Mesenchymal stem cell (in vitro differentiated cells and primary cell): ENCODE measurements around the gene CNPPD1.

ENCODE experiments used
- DNase-seq: peaks from one replicate; pipeline ENCODE4 v3.0.0-alpha.2; 2013
- H2AFZ ChIP-seq: one replicate; pipeline ENCODE4 v1.6.1; 2013; ENCODE audit warnings: low read depth, mild to moderate bottlenecking, control low read depth, inconsistent platforms, low read length, moderate library complexity
- H2AK5ac ChIP-seq: 2 replicates; pipeline ENCODE4 v1.6.1; 2013; ENCODE audit warnings: low read length, moderate library complexity, mild to moderate bottlenecking, inconsistent platforms; ENCODE audit not compliant: severe bottlenecking
- H2BK120ac ChIP-seq: one replicate; pipeline ENCODE4 v1.6.1; 2013; ENCODE audit warnings: low read depth, mild to moderate bottlenecking, inconsistent platforms, low read length, moderate library complexity
- H2BK12ac ChIP-seq, 2 experiments: one replicate each; pipeline ENCODE4 v1.6.1; 2013; ENCODE audit warnings: inconsistent platforms in 2 of 2, low read length in 2 of 2, mild to moderate bottlenecking in 2 of 2, moderate library complexity in 2 of 2, control low read depth in 1 of 2
- H2BK15ac ChIP-seq: one replicate; pipeline ENCODE4 v1.6.1; 2013; ENCODE audit warnings: mild to moderate bottlenecking, low read depth, inconsistent platforms; ENCODE audit not compliant: poor library complexity, severe bottlenecking
- H2BK5ac ChIP-seq: 2 replicates; pipeline ENCODE4 v1.6.1; 2013; ENCODE audit warnings: low read depth, mild to moderate bottlenecking, low read length, control low read depth, inconsistent platforms; ENCODE audit not compliant: poor library complexity, severe bottlenecking
- H3K14ac ChIP-seq, 2 experiments: one replicate each; pipeline ENCODE4 v1.6.1; 2013; ENCODE audit warnings: inconsistent platforms in 2 of 2, low read length in 2 of 2, control low read depth in 1 of 2, mild to moderate bottlenecking in 1 of 2, moderate library complexity in 1 of 2
- H3K18ac ChIP-seq, 2 experiments: one replicate each; pipeline ENCODE4 v1.6.1; 2013; ENCODE audit warnings: inconsistent platforms in 2 of 2, low read length in 2 of 2, control low read depth in 1 of 2, low read depth in 1 of 2, mild to moderate bottlenecking in 1 of 2
- H3K23ac ChIP-seq, 2 experiments: one replicate each; pipeline ENCODE4 v1.6.1; 2013; ENCODE audit warnings: inconsistent platforms in 2 of 2, low read length in 2 of 2, mild to moderate bottlenecking in 2 of 2, moderate library complexity in 2 of 2, control low read depth in 1 of 2
- H3K27ac ChIP-seq: 2 replicates; pipeline ENCODE4 v1.5.1; 2013; ENCODE audit warnings: mild to moderate bottlenecking, moderate library complexity, low read length, control low read depth, inconsistent platforms; ENCODE audit not compliant: poor library complexity, severe bottlenecking
- H3K27me3 ChIP-seq, 2 experiments: 2 replicates each; pipeline versions ENCODE4 v1.6.1 to v1.7.0; 2013; ENCODE audit warnings: low read length in 2 of 2, mild to moderate bottlenecking in 2 of 2, moderate library complexity in 2 of 2, control low read depth in 1 of 2, inconsistent platforms in 1 of 2; ENCODE audit not compliant: control insufficient read depth in 1 of 2, insufficient read depth in 1 of 2
- H3K36me3 ChIP-seq, 2 experiments: 2 replicates each; pipeline versions ENCODE4 v1.6.1 to v1.7.0; 2013; ENCODE audit warnings: low read length in 2 of 2, control low read depth in 1 of 2, inconsistent platforms in 1 of 2, low read depth in 1 of 2, mild to moderate bottlenecking in 1 of 2; ENCODE audit not compliant: insufficient read depth in 2 of 2, control insufficient read depth in 1 of 2
- H3K4ac ChIP-seq, 2 experiments: one replicate each; pipeline ENCODE4 v1.6.1; 2013; ENCODE audit warnings: inconsistent platforms in 2 of 2, low read length in 2 of 2, mild to moderate bottlenecking in 2 of 2, moderate library complexity in 2 of 2, control low read depth in 1 of 2, low read depth in 1 of 2
- H3K4me1 ChIP-seq: 2 replicates; pipeline ENCODE4 v1.6.1; 2013; ENCODE audit warnings: low read depth, low read length, control low read depth; ENCODE audit not compliant: control insufficient read depth, insufficient read depth
- H3K4me2 ChIP-seq: 2 replicates; pipeline ENCODE4 v1.6.1; 2013; ENCODE audit warnings: low read length, mild to moderate bottlenecking, inconsistent platforms; ENCODE audit not compliant: poor library complexity, severe bottlenecking
- H3K4me3 ChIP-seq, 2 experiments: 2 replicates each; pipeline versions ENCODE4 v1.5.1 to v1.7.0; 2013; ENCODE audit warnings: low read length in 2 of 2, mild to moderate bottlenecking in 2 of 2, control low read depth in 1 of 2, low read depth in 1 of 2; ENCODE audit not compliant: insufficient read depth in 1 of 2
- H3K79me1 ChIP-seq: replicated peaks from 2 replicates; pipeline ENCODE4 v1.6.1; 2013; ENCODE audit warnings: mild to moderate bottlenecking, control low read depth, low read length, inconsistent platforms; ENCODE audit not compliant: poor library complexity, severe bottlenecking
- H3K9ac ChIP-seq: 2 replicates; pipeline ENCODE4 v1.7.0; 2013; ENCODE audit warnings: mild to moderate bottlenecking, low read length, moderate library complexity
- H3K9me3 ChIP-seq: 2 replicates; pipeline ENCODE4 v1.7.0; 2013; ENCODE audit warnings: mild to moderate bottlenecking, low read length; ENCODE audit not compliant: control insufficient read depth
- H4K8ac ChIP-seq: one replicate; pipeline ENCODE4 v1.6.1; 2013; ENCODE audit warnings: inconsistent platforms, mild to moderate bottlenecking, low read length, moderate library complexity
- H4K91ac ChIP-seq: one replicate; pipeline ENCODE4 v1.6.1; 2013; ENCODE audit warnings: mild to moderate bottlenecking, low read length, inconsistent platforms
- WGBS: methylation state at CpG from one replicate; pipeline ENCODE4 v1.1.7; 2013; ENCODE audit warnings: mixed read lengths; 5-methylcytosine and 5-hydroxymethylcytosine counted together

The CNPPD1 gene

GRCh38 chr2:219210196-219210885 lies 33.6 kb upstream of the CNPPD1 start:
- no peaks in the 10 kb centered on the region for H3K27me3 ChIP-seq
- no peak overlapping the region for H3K4me3 ChIP-seq
- H2BK120ac ChIP-seq, result no peak overlapping the region
- no peak overlapping the region for H3K9ac ChIP-seq
- H3K4me2 ChIP-seq, result no peak overlapping the region
- H2AK5ac ChIP-seq, result no peak overlapping the region
- DNase-seq, result no peak
- no peak overlapping the region for H3K14ac ChIP-seq
- H3K23ac ChIP-seq, result no peak overlapping the region
- peaks cover 15% of the 10 kb centered on the region for H3K79me1 ChIP-seq
- no peaks in the 10 kb centered on the region for H3K9me3 ChIP-seq
- no peak overlapping the region for H2BK15ac ChIP-seq
- no peak overlapping the region for H3K27ac ChIP-seq
- WGBS, result 97% methylated on average over 24 of the region's 24 CpGs
- peaks cover 59 to 72% of the 10 kb centered on the region in 2 experiments for H3K36me3 ChIP-seq
- H2BK5ac ChIP-seq, result no peak overlapping the region
- H4K8ac ChIP-seq, result no peak overlapping the region
- no peak overlapping the region for H2BK12ac ChIP-seq
- H2AFZ ChIP-seq, result no peak overlapping the region
- H3K18ac ChIP-seq, result no peak overlapping the region
- no peak overlapping the region for H4K91ac ChIP-seq
- H3K4me1 ChIP-seq, result peaks cover 14% of the 10 kb centered on the region
- H3K4ac ChIP-seq, result no peak overlapping the region

GRCh38 chr2:219209236-219210195 lies 32.8 kb upstream of the CNPPD1 start:
- Histone ChIP-seq H3K79me1 (peaks cover 12% of the 10 kb centered on the region), H4K8ac (no peak overlapping the region), H3K4me1 (peaks cover 14% of the 10 kb centered on the region), H3K14ac (no peak overlapping the region), H3K4me3 (no peak overlapping the region), H3K9me3 (no peaks in the 10 kb centered on the region), H2BK12ac (peak overlapping the region in 1 of 2 experiments; percentile 11), H3K36me3 (peaks cover 54 to 64% of the 10 kb centered on the region in 2 experiments), H3K27ac (no peak overlapping the region), H2AFZ (no peak overlapping the region), H2AK5ac (no peak overlapping the region), H3K18ac (no peak overlapping the region), H3K27me3 (no peaks in the 10 kb centered on the region), H3K4ac (peak overlapping the region in 1 of 2 experiments; percentile 73), H2BK15ac (no peak overlapping the region), H4K91ac (no peak overlapping the region), H3K23ac (no peak overlapping the region), H3K9ac (no peak overlapping the region), H2BK5ac (no peak overlapping the region), H2BK120ac (no peak overlapping the region), H3K4me2 (no peak overlapping the region)
- WGBS, result 95% methylated on average over 16 of the region's 18 CpGs
- DNase-seq, result no peak

- H4K8ac ChIP-seq, result peak overlapping the region; percentile 57
- H3K27me3 ChIP-seq, result no peaks in the 10 kb centered on the region
- peak overlapping the region in 1 of 2 experiments; percentile 87 for H3K4me3 ChIP-seq
- H2BK15ac ChIP-seq, result no peak overlapping the region
- H3K9ac ChIP-seq, result peak overlapping the region; percentile 83
- H2AFZ ChIP-seq, result no peak overlapping the region
- peak overlapping the region; percentile 3 for H3K27ac ChIP-seq
- H3K4me2 ChIP-seq, result peak overlapping the region; percentile 44
- peaks cover 10% of the 10 kb centered on the region for H3K79me1 ChIP-seq
- no peak overlapping the region for H3K14ac ChIP-seq
- 85% methylated on average over 16 of the region's 17 CpGs for WGBS
- peak overlapping the region in 1 of 2 experiments; percentile 58 for H3K18ac ChIP-seq
- H2BK120ac ChIP-seq, result peak overlapping the region; percentile 38
- H2BK5ac ChIP-seq, result no peak overlapping the region
- H3K23ac ChIP-seq, result no peak overlapping the region
- peak overlapping the region in 1 of 2 experiments; percentile 83 for H3K4ac ChIP-seq
- peak overlapping the region; percentile 21 for H2AK5ac ChIP-seq
- peak; percentile 50 for DNase-seq
- H3K9me3 ChIP-seq, result no peaks in the 10 kb centered on the region
- no peak overlapping the region for H4K91ac ChIP-seq
- H3K36me3 ChIP-seq, result peaks cover 40 to 50% of the 10 kb centered on the region in 2 experiments
- peaks cover 14% of the 10 kb centered on the region for H3K4me1 ChIP-seq
- peak overlapping the region in 1 of 2 experiments; percentile 45 for H2BK12ac ChIP-seq
Measured at GRCh38 chr2:219207884-219208740, 31.4 kb upstream of the CNPPD1 start.
